Right ventricle myocardium inferior (tissue), 1 donor: Measurements from ENCODE around the gene CAMKK1. TPM values are rescaled to one million over a fixed set of nuclear protein-coding genes. Genes with fewer than 3 reads are reported as not detected.
A peak's percentile ranks its signal among the peaks of the same experiment; 100 is the strongest.

Experiments
- ATAC-seq: fragments of 200-7000 bp; cut with Tn5 transposase; one replicate; pipeline ENCODE4 v1.9.1; 2020; ENCODE audit warnings: mild to moderate bottlenecking, moderate library complexity
- DNase-seq: peaks from one replicate; pipeline ENCODE4 v3.0.0; 2021; ENCODE audit errors: missing footprints
- intact Hi-C: fragments of 100-400 bp; cut with DNase I; formaldehyde crosslinking; loops from one replicate; pipeline ENCODE4 v1.11.0; 2022
- total RNA-seq: library from RNA; stranded (reverse); fragmentation: NEBNext Ultra II Directional; extraction: Animal tissue kit (Norgen Biotek cat#: 25700); gene quantifications from one replicate; pipeline ENCODE4 v1.2.1, GENCODE V29; 2021
- donor health status: DM: no; HTN: yes; CAD: no; lungs with severe emphysema.

The CAMKK1 gene
- total RNA-seq, 1 donor from 2014 or later, result 3.8 TPM

- no peak for ATAC-seq
- DNase-seq, result peak; percentile 43
- intact Hi-C loops, result no loop called here
These were observed 28.2 kb upstream of the CAMKK1 start for GRCh38 chr17:3921006-3921405.

GRCh38 chr17:3919123-3919624 lies 26.3 kb upstream of the CAMKK1 start:
- peak; percentile 43 for ATAC-seq
- DNase-seq, result peak; percentile 11
- intact Hi-C loops, result loop anchor here (5.0 kb wide), 1 partner anchor 83 kb away; no protein-coding TSS in a partner anchor

GRCh38 chr17:3918372-3919122 lies 25.7 kb upstream of the CAMKK1 start:
- ATAC-seq, result peak; percentile 66
- intact Hi-C loops, result loop anchor here (5.0 kb wide), 1 partner anchor 84 kb away; no protein-coding TSS in a partner anchor
- DNase-seq, result peak; percentile 62

- intact Hi-C loops, result loop anchor here (5.0 kb wide), 1 partner anchor 85 kb away; no protein-coding TSS in a partner anchor
These were observed 24.6 kb upstream of the CAMKK1 start for GRCh38 chr17:3917391-3917931.

GRCh38 chr17:3916825-3917224 lies 24.0 kb upstream of the CAMKK1 start:
- intact Hi-C loops, result loop anchor here (5.0 kb wide), 1 partner anchor 85 kb away; no protein-coding TSS in a partner anchor
- ATAC-seq (no peak), DNase-seq (peak; percentile 57)

More at GRCh38 chr17:3917391-3917931, 24.6 kb upstream of the CAMKK1 start:
- DNase-seq (peak; percentile 81), ATAC-seq (no peak)

GRCh38 chr17:3915995-3916696 lies 23.3 kb upstream of the CAMKK1 start, which contains the start of gene P2RX1:
Gene P2RX1 (minus strand): TSS chr17:3916465. CDS start chr17:3916225, 240 bp downstream.
- no peak for ATAC-seq
- intact Hi-C loops, result loop anchor here (5.0 kb wide), 1 partner anchor 86 kb away; no protein-coding TSS in a partner anchor
- no peak for DNase-seq

GRCh38 chr17:3915581-3915994 lies 22.7 kb upstream of the CAMKK1 start:
- DNase-seq (no peak), ATAC-seq (no peak)
- intact Hi-C loops, result loop anchor here (5.0 kb wide), 1 partner anchor 87 kb away; no protein-coding TSS in a partner anchor

- intact Hi-C loops, result loop anchor here (5.0 kb wide), 2 partner anchors 47 to 163 kb away; no protein-coding TSS in a partner anchor
- ATAC-seq (no peak), DNase-seq (no peak)
These were observed 21.4 kb upstream of the CAMKK1 start for GRCh38 chr17:3914312-3914670.

GRCh38 chr17:3913531-3914311 lies 20.9 kb upstream of the CAMKK1 start:
- DNase-seq, result peak; percentile 92
- intact Hi-C loops, result loop anchor here (2.0 to 5.0 kb wide), 3 partner anchors 46 to 175 kb away; no protein-coding TSS in a partner anchor
- ATAC-seq, result peak; percentile 72

- DNase-seq (no peak), ATAC-seq (no peak)
- intact Hi-C loops, result loop anchor here (2.0 to 5.0 kb wide), 3 partner anchors 46 to 174 kb away; no protein-coding TSS in a partner anchor
These were observed 20.0 kb upstream of the CAMKK1 start for GRCh38 chr17:3912827-3913226.

- DNase-seq (no peak), ATAC-seq (no peak)
- intact Hi-C loops, result loop anchor here (2.0 to 5.0 kb wide), 3 partner anchors 44 to 173 kb away; no protein-coding TSS in a partner anchor
These were observed 18.6 kb upstream of the CAMKK1 start for GRCh38 chr17:3911271-3912053.

- intact Hi-C loops, result loop anchor here (5.0 kb wide), 2 partner anchors 43 to 167 kb away; no protein-coding TSS in a partner anchor
- DNase-seq (no peak), ATAC-seq (no peak)
These were observed 17.8 kb upstream of the CAMKK1 start for GRCh38 chr17:3910420-3911270.

GRCh38 chr17:3909257-3909656 lies 16.4 kb upstream of the CAMKK1 start:
- intact Hi-C loops, result no loop called here
- DNase-seq (no peak), ATAC-seq (no peak)

- no peak for ATAC-seq
- intact Hi-C loops, result no loop called here
- DNase-seq, result no peak
These were observed 14.8 kb upstream of the CAMKK1 start for GRCh38 chr17:3907483-3908216.

- no peak for ATAC-seq
- DNase-seq, result no peak
- intact Hi-C loops, result no loop called here
These were observed 14.0 kb upstream of the CAMKK1 start for GRCh38 chr17:3906881-3907280.

GRCh38 chr17:3905017-3905520 lies 12.2 kb upstream of the CAMKK1 start:
- intact Hi-C loops, result no loop called here
- DNase-seq (no peak), ATAC-seq (no peak)
